Measurements from ENCODE around the gene NSMCE4A. TPM values are rescaled to one million over a fixed set of nuclear protein-coding genes. Genes with fewer than 3 reads are reported as not detected.
"Not testable (repeated sequence)": the region's sequence is repeated elsewhere in the genome, so short reads cannot be mapped to it uniquely, and the experiment has no call there.

Gene NSMCE4A
- total RNA-seq, 1 experiment from 2014 or later: 78.8 TPM

DNA sequence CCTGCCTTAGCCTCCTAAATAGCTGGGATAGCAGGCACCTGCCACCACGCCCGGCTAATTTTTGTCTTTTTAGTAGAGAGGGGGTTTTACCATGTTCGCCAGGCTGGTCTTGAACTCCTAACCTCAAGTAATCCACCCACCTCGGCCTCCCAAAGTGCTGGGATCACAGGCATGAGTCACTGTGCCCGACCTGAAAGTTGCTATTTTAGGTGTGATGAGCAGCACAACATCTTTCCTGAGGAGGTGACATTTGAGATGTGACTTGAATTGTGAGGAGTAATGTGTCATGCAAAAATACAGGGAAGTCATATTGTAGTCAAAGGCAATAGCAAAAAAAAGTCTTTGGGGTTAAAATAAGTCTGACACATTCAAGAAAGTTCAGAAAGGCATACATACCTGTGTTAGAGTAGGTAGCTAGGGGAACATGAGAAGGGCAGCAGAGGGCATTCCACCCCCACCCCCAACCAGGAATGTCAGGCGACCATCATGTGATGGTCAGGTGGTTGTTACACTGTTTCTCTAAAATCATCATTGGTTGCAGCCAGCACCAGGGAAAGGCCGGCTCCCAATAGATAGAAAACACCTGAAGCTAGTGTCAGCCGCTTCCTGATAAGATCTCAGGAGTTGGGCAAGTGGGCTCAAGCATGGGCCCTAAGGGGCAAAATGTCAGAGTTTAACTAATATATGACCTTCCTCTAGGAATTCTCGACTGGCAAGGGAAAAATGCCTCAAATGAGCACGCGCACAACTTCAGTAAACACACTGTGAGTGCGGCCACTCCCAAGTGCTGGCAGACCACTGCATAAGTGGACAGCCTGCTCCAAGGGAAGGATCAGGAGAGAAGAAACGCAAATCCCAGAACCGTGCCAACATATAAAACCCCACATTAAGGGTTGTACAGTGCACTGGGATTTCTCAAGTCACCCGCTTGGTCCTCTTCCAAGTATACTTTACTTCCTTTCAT, 13.6 kb upstream of the NSMCE4A start, which contains the start of gene TACC2:
TACC2 (plus strand) TSS at position 803 of the 964 bp plus-strand sequence. CDS start 32,819 bp downstream, outside the sequence.
- DNase-seq (ENCODE audit: low read depth): no peak

DNA sequence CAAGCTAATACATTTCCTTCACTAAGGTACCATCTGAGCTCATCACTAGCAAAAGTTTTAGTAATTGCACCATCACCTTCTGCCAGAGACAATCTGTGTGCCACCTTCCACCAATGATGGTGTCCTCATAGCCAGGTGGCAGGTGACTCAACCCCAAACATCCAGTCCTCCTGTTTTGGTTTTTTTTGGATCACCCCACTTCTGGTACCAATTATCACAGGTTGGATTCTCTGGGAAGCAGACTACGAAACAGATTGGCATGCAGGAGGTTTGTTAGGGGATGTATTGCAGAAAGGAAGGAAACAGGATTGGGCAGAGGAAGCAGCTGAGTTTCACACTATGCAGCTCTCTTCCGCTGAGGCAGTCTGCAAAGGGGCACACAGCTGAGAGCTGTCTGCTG, 9.4 kb upstream of the NSMCE4A start:
- no peak for DNase-seq (ENCODE audit: low read depth)

DNA sequence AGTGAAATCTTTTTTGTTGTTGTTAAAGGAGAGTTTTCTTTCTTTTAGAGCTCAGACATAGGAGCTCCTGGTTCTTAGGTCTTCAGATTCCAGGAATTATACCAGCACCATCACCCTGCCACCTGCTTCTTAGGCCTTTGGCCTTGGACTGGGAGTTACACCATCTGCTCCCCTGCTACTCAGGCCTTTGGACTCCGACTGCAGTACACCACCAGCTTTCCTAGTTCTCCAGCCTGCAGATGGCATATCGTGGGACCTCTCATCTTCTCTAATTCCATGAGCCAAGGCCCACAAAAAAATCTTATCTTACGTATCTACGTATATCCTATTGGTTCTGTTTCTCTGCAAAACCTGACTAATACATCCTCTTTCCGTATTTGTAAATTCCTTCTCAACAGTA, 8.8 kb upstream of the NSMCE4A start:
- DNase-seq (ENCODE audit: low read depth): no peak

DNA sequence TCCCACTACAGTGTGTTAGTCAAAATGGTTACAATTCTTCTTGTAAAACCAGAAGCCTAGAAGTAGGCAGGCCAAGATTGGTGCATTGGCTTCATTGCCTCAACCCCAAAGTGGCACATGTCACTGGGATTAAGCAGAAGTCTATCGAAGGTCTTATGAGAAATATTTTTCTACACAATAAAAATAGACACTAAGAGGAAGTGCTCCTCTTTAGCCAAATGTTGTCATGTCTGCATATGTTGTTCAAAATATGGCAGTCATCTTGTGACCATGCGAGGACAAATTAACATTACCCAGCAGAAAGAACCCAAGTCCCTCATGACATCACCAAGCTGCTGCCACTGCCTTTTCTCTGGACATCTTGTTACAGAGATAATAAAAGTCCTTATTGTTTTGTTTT, 6.3 kb upstream of the NSMCE4A start:
- no peak for DNase-seq (ENCODE audit: low read depth)

DNA sequence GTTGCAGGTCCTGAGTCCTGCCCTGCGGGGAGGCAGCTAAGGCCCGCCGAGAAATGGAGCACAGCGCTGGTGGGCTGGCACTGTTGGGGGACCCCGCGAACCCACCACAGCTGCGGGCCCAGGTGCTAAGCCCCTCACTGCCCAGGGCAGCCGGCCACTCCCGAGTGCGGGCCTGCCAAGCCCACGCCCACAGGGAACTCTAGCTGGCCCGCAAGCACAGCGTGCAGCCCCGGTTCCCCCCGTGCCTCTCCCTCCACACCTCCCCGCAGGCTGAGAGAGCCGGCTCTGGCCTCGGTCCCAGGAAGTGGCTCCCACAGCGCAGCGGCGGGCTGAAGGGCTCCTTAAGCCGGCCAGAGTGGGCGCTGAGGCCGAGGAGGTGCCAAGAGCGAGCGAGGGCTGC, 3.5 kb upstream of the NSMCE4A start:
- DNase-seq (ENCODE audit: low read depth): no peak

DNA sequence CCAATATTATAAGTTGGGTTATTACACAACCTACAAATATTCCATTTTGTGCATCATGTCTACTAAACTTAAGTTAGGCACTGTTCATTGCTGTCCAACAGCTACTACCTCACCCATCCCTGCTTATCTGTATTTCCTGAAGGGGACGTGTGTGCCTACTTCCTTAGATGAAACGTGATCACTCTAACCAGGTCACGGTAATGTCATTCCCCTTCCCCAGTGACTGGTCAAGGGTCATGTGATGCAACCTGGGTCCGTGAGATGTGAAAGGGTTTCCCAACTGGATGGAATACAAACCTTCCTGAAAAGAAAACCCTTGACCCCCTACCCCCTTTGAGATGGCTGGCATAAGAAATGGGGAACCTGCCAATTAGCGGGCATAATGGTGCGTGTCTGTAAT, 1.6 kb upstream of the NSMCE4A start:
- no peak for DNase-seq (ENCODE audit: low read depth)

DNA sequence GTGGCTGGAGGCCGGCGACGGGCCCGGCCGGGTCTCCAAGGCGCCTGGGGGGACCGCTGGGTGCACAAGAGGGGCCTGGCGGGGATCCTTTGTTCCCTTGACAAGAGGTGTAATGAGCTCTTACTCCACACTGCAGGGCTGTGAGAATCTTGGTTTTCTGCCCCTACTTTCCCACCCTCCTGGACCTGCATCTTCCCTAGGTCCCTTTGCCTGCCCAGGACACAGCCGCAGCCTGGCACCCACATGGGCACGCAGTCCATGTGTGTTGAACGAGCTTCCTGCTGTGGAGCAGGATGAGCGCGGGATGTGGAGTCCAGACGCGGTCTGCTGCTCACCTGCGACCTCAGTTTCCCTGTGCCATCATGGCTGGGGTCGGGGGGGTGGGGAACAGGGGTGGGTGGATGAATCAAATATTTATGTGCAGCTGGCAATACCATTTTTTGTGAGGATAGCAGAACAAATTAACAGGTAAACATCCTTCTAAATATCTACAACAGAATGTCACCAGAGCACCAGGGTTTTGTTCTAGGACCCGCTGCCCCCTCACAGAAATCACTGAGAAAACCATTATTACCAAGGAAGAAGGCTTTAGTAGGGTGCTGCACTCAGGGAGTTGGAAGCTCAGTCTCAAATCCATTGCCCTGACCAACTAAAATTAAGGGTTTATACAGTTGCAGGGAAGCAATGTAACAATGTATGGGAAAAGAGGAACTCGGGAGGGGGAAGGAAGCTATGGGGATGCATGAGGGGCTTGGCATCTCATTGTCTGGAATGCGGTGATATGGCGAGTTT, 474 bp upstream of the NSMCE4A start:
- DNase-seq (ENCODE audit: low read depth): no peak

DNA sequence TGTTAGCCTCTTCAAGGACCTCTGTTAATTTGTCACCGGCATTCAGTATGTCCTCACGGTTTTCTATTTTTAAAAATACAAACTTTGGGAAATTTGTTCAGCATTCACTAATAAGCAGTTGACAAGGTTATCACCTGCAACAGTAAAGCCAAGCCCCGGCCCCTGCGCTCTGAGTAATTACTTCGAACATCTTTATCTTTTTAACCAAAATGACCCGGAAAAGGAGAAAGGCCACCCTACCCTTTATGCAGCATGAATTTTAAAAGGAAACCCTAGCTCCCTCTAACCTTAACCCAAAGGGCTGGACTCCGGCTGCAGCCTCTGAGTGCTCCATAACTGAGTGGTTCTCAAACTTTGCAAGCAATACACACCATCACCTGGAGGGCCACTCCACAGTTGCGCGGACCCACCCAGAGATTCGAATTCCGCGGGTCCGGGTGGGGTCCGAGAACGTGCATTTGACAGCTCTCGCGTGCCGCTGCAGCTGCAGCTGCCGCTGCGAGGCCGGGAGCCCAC, 940 bp downstream of the NSMCE4A start:
- no peak for DNase-seq (ENCODE audit: low read depth)

DNA sequence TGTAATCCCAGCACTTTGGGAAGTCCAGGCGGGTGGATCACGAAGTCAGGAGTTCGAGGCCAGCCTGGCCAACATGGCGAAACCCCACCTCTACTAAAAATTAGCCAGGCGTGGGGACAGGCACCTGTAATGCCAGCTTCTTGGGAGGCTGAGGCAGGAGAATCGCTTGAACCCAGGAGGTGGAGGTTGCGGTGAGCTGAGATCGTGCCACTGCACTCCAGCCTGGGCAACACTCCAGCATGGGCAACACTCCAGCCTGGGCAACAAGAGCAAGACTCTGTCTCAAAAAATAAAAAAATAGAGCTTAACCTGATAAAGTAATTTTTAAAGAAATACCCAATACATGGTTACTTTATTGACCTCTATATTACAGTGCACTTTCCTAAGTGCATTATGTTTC, 5.9 kb downstream of the NSMCE4A start:
- DNase-seq (ENCODE audit: low read depth): not testable (repeated sequence)

DNA sequence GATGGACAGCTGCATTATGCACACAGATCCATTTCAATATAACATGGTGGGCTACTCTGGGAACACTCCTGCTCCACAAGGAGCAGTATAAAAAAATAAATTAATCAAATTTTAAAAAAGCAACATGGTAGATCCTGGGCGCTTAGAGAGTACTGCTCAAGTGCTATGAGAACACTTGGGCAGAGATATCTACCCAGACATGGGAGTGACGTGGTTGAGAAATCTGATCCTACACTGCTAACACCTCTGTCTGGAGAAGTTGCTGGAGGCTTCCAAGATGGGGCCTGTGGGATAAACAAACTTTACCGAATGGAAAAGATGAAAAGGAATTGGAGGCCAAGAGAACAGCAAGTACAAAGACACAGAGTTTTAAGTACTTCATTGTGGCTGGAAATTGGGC, 9.0 kb downstream of the NSMCE4A start:
- DNase-seq (ENCODE audit: low read depth): no peak

DNA sequence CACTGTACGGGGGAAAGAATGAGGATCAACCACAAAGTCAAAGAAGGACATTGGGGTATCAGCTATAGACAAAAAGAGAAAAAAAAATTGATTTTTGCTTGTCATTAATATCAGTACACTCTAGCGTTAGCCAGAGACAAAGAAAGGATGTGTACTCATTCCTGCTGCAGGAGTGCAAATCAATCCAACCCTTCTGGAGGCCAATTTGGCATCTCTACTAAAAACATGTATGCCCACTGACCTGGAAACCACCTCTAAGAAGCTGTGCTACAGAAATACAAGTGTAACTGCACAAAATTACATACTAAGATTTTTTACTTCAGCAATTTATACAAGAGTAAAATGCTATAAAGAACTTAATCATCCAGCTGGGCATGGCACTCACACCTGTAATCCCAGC, 13.6 kb downstream of the NSMCE4A start:
- no peak for DNase-seq (ENCODE audit: low read depth)

DNA sequence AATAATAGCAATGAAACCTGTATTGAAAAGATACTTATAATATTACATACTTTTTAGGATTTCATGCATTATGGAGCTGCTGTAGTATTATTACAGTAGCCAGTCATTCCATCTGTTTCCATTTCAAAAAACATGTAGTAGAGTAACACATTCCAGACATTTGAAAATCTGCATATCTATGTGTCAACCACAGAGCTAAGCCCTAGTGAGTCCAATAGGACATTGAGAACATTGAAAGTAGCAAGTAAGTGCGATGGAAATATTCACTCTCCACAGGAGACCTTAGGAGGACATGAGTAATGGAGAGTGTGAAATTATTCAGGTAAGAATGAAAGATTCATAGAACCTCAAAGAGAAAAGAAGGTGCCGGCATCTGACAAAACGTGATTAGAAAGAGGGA, 15.3 kb downstream of the NSMCE4A start:
- no peak for DNase-seq (ENCODE audit: low read depth)

DNA sequence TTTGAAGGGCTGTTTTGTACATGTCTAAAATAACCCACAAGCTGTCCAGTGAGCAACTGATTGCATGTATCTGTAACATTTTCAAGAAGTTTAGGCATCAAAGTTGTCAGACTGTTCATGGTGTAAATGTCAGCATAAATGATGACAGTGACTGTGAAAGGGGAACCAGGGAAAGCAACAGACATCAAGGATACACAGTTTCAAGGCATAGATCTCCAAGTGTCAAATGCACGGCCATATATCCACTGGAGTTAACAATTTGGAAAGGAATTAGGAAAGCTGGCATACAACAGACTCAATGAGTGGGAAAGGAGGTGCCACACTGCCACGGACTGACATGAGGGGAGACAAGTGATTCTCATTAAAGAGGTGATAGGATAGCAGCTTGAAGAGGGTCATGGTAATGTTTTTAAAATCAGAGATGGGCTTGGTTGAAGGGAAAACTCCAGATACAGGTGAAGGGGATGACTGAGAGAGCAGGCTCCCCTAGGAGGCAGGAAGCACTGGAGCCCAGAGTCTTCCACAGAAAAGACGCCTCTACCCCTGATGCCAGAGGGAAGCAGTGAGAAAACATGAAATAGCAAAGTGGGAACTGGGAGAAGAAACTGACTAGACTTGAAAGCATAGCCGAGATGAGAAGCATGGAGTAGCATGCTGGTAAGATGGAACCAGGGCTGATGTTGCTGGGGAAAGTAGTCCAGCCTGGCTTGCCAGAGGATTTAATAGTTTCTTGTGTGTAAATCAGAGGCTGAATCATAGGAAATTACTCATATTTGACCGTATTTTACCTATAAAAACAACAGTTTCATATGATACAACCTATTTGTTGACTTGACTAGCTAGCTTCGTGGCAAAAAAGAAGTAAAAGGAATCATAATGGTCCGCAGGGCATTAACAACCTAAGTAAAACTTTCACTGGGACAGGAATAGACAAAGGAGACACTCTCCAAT, 18.6 kb downstream of the NSMCE4A start:
- DNase-seq (ENCODE audit: low read depth): peak; percentile 17

DNA sequence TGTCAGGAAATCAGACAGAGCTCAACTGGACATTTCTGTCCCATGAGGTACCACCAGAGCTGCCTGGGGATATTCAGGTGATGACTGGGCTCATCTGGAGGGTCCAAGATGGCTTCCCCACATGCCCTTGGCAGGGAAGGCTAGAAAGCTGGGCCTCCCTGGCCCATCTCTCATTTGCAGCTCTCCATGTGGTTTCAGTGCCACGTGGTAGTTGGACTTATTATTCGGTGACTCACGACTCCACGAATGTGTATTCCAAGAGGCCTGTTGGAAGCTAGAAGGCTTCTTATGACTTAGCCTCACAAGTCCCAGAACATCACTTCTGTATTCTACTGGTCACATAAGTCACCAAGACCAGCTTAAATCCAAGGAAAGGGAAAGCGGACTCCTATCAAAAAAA, 22.8 kb downstream of the NSMCE4A start:
- peak; percentile 87 for DNase-seq (ENCODE audit: low read depth)

DNA sequence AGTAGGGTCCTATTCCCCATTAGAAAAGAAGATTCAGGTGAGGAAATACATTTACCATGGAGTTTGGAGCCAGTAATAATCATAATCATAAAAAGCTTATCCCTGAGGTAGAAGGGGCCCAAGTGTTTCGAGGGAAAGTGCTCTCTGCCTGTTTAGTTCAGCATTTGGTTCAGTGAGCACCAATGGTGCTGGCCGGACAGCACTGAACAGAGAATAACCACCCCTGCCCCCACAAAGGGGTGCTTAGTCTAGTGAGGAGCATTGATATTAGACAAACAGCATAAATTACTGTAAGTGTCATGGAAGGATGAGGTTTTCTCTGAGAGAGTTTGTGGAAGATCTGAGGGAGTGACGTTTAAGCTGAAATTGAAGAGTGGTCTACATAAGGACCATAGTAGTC, 25.6 kb downstream of the NSMCE4A start:
- no peak for DNase-seq (ENCODE audit: low read depth)

DNA sequence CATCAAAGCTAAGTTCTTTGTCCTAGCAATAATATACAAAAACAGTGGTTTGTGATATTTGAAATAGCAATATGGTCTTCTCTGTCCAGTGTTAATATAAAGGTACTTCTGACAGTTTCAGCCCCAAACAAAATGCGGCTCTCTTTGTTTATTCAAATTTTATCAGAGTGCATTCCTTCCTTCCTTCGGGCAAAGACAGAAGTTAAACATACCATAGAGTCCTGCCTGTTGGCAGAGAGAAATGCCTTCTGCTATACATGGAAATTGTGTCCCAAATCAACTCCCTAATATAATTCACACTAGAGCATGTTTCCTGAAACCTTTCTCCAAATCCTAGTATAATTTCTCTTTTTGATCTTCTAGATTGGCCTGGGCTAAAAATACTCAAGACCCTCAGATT, 26.0 kb downstream of the NSMCE4A start:
- DNase-seq (ENCODE audit: low read depth): no peak

DNA sequence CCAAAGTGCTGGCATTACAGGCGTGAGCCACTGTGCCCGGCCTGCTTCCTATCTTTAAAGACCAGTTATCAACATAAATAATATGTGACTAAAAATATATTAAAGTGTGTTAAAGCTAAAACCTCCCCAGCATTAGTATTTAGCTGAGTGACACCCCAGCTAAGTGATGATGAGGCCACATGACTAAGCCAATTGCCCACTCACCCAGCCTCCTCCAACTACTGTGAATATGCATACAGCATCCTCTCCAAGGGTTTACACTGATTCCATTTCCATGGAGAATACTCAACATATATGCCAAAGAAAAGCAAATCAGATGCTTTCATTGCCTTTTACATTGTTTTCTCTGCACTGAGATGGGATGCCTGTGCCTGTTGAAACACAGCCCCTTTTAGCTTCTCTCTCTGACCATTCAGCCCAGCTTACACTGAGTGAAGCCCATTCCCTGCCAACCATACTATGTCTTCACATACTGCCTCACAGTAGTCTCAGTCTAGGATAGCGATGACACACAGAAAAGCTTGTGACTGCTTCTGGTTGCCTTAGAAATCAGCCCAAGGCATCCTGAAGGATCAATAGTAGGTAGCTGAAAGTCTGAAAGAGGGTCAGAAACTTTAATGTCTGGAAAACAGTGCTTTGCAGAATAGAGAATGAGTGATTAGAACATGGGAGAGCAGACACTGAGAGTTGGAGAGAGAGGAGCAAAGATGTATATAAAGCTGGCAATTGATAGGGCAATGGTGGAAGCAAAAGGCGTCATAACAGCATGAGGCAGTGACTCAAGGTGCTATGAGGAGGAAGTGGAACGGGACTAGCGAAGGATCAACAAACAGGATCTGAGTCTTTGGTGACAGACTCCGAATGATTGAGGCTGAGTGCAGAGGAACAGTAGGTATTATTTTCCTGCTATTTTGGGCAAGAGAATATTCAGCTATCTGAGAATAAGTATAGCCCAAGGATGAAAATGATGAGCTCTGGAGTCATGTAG, 27.4 kb downstream of the NSMCE4A start:
- no peak for DNase-seq (ENCODE audit: low read depth)

DNA sequence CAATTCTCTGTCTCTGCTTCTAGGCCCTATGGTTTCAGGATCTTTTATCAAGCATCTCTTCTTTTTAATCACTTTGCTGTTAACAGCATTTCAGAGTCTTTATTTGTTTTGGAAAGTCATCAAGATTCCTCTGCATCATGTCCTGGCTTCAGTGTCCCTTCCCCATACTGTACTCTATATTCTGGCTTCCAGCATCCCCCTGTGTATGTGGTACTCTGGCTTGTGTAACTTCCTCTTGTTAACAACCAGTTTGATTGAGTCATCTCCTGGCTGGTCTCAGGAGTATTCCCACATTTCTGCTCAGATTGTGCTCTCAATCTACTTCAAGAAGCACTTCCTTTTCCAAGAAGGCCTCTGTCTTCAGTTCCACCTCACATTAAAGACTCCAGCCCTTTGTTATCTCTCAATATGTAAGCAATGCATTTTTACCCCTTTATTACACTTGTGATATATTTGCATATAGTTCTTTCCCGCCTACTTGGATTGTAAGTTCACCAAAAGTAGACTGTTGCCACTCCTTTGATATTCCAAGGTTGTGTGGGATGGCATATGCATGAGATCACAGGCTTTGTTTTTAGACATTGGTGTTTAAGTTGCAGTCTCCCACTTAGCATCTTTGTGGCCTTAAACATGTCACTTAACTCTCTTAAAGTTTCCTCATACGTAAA, 32.1 kb downstream of the NSMCE4A start:
- DNase-seq (ENCODE audit: low read depth): peak; percentile 87

DNA sequence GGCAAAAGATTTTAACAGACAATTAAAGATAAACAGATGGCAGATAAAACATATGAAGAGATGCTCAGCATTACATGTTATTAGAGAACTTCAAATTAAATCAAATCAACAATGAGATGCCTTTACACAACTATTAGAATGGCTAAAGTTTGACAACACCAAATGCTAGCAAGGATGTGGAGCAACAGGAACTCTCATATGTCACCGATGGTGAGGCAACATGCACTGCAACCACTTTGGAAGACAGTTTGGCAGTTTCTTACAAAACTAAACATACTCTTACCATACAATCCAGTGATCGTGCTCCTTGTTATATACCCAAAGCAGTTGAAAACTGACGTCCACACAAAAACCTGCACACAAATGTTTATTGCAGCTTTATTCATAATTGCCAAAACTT, 33.5 kb downstream of the NSMCE4A start:
- DNase-seq (ENCODE audit: low read depth): no peak

DNA sequence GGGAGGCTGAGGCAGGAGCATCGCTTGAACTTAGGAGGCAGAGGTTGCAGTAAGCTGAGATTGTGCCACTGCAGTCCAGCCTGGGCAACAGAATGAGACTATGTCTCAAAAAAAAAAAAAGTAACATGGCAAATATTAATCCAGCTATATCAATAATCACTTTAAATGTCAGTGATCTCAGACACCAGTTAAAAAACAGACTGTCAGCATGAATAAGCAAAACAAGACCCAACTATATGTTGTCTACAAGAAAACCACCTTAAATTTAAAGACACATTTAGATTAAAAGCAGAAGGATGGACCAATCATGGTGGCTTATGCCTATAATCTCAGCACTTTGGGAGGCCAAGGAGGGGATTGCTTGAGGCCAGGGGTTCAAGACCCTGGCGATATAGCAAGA, 38.7 kb downstream of the NSMCE4A start:
- no peak for DNase-seq (ENCODE audit: low read depth)
